Islet of Langerhans (tissue), 1 donor: ENCODE measurements around the gene PKDREJ.

Source experiments
- FAIRE-seq: peaks from one replicate; lab custom pipeline; 2011; peaks lifted over from hg19 to GRCh38; lab: Jason Lieb, UNC

PKDREJ gene

GRCh38 chr22:46234969-46235368 lies 28.2 kb downstream of the PKDREJ start:
- FAIRE-seq = no peak

- FAIRE-seq = no peak
Observed at GRCh38 chr22:46233231-46233630, 29.9 kb downstream of the PKDREJ start.

- FAIRE-seq = no peak
Observed at GRCh38 chr22:46230262-46230901, 32.8 kb downstream of the PKDREJ start.

- FAIRE-seq = no peak
Observed at GRCh38 chr22:46229701-46230100, 33.4 kb downstream of the PKDREJ start.

GRCh38 chr22:46226577-46226976 lies 36.6 kb downstream of the PKDREJ start:
- FAIRE-seq = no peak

- FAIRE-seq = no peak
Observed at GRCh38 chr22:46225631-46226030, 37.5 kb downstream of the PKDREJ start.

- no peak for FAIRE-seq
Observed at GRCh38 chr22:46224898-46225290, 38.2 kb downstream of the PKDREJ start.

GRCh38 chr22:46224044-46224897 lies 38.9 kb downstream of the PKDREJ start:
- FAIRE-seq = no peak

GRCh38 chr22:46220921-46221320 lies 42.2 kb downstream of the PKDREJ start:
- FAIRE-seq = no peak

- no peak for FAIRE-seq
Observed at GRCh38 chr22:46219636-46220035, 43.5 kb downstream of the PKDREJ start.

GRCh38 chr22:46214616-46215015 lies 48.5 kb downstream of the PKDREJ start:
- no peak for FAIRE-seq

GRCh38 chr22:46214149-46214548 lies 49.0 kb downstream of the PKDREJ start:
- no peak for FAIRE-seq

- no peak for FAIRE-seq
Observed at GRCh38 chr22:46213052-46213451, 50.1 kb downstream of the PKDREJ start.

GRCh38 chr22:46212195-46212594 lies 50.9 kb downstream of the PKDREJ start:
- no peak for FAIRE-seq

- no peak for FAIRE-seq
Observed at GRCh38 chr22:46209262-46209661, 53.9 kb downstream of the PKDREJ start.
